Measurements from ENCODE around the gene KRT82.
"Not testable (repeated sequence)": the region's sequence is repeated elsewhere in the genome, so short reads cannot be mapped to it uniquely, and the experiment has no call there.

The KRT82 gene

DNA sequence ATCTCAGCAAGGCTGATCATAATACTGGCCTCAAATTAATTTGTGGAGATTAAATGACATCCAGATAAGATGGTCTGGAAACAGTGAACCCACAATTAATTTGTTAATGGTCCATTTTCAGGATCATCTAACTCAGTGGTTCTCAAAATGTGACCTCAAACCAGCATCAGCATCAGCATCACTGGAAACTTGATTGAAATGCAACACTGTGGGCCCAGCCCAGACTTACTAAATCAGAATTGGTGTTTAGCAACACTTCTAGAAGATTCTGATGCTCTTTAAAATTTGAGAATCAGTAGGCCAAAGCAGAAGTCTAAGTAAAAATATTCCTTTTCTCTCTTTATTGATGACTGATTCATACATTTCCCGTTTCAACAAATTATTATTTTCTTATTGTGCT lies 10.7 kb upstream of the KRT82 start:
- no peak for TF ChIP-seq CTCF (IDR thresholded peaks at IDR 0.05; ENCODE audit: low read depth, low read length)
- H3K4me3 ChIP-seq (ENCODE audit: low read depth, low read length) = no peak overlapping the region

GRCh38 chr12:52415870-52416750 lies 10.0 kb upstream of the KRT82 start:
- no peak overlapping the region for H3K4me3 ChIP-seq (ENCODE audit: low read depth, low read length)
- no peak for TF ChIP-seq CTCF (IDR thresholded peaks at IDR 0.05; ENCODE audit: low read depth, low read length)

DNA sequence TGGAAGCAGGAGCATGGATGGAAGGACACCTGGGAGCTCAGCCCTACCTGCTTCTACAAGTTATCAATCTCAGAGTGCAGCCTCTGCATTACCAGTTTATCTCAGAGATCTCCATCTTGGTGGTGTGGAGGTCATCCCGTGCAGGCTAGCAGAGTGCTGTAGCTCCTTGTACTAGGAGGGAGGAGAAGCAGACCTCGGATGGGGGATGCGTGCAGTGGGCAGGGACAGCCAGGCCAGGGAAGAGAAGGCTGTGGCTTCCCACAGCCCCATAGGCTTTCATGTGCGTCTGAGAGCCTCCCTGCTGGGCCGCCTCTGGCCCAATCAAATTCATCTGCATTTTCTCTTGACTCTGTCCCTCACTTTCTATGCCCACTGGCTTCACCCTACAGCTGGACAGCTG lies 8.8 kb upstream of the KRT82 start:
- no peak for TF ChIP-seq CTCF (IDR thresholded peaks at IDR 0.05; ENCODE audit: low read depth, low read length)
- H3K4me3 ChIP-seq (ENCODE audit: low read depth, low read length) = no peak overlapping the region

GRCh38 chr12:52413782-52414345 lies 7.7 kb upstream of the KRT82 start:
- H3K4me3 ChIP-seq (ENCODE audit: low read depth, low read length) = no peak overlapping the region

GRCh38 chr12:52413202-52413601 lies 7.1 kb upstream of the KRT82 start:
- H3K4me3 ChIP-seq (ENCODE audit: low read depth, low read length) = no peak overlapping the region
- TF ChIP-seq CTCF (IDR thresholded peaks at IDR 0.05; ENCODE audit: low read depth, low read length) = no peak

More at GRCh38 chr12:52413782-52414345, 7.7 kb upstream of the KRT82 start:
- no peak for TF ChIP-seq CTCF (IDR thresholded peaks at IDR 0.05; ENCODE audit: low read depth, low read length)

DNA sequence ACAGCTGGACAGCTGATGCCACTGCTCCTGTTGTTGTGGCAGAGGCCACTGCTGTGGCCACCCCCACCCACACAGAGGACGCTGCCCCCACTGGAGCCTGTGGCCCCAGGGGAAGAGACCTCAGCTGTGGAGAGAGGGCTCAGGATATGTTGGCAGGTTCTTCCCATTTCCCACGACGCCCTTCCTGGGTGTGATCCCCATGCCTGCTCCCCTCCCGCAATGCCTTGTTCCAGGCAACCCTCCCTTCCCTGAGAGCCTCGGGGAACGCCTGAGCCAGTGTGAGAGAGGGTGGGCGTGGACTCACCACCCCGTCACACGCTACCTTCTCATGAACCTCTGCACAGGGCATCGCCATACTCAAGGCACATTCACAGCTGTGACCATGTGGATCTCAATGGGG lies 5.7 kb upstream of the KRT82 start:
- no peak for TF ChIP-seq CTCF (IDR thresholded peaks at IDR 0.05; ENCODE audit: low read depth, low read length)
- H3K4me3 ChIP-seq (ENCODE audit: low read depth, low read length) = no peak overlapping the region

DNA sequence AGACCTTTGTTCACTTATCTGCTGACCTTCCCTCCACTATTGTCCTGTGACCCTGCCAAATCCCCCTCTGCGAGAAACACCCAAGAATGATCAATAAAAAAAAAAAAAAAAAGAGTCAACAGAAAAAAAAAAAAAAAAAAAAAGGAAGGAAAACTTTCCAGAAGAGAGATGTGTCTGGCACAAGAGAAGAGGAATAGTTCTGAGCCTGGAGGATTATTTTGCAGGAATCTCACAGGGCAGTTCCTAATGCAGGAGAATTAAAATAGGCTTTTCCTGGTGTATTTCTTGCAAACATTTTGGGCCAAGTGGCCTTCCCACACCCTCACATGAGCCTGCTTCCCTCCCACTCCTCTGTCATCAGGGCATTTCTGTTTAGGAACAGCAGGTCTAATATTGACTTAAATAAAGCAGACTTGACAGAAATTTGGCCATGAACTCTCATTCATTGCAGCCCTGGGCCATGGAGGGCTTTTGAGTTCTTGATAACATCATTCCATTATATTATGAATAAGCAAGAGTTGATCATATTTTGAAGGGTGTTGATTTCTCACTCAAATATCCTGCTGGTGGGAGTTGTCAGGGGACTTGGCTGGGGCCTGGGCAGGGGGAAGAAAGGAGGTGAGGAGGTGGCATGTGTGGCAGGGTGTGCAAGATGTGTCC lies 4.6 kb upstream of the KRT82 start:
- H3K4me3 ChIP-seq (ENCODE audit: low read depth, low read length) = not testable (repeated sequence)

All from WI38 (cell line).